WTC11 (cell line): ENCODE results near the gene NFIL3. TPM values are rescaled to one million over a fixed set of nuclear protein-coding genes. Genes with fewer than 3 reads are reported as not detected.

Experiments used
- ATAC-seq: fragments of 200-7000 bp; cut with Tn5 transposase; 2 replicates; pipeline ENCODE4 v1.10.0; 2021; ENCODE audit warnings: mild to moderate bottlenecking, moderate library complexity
- CTCF ChIA-PET: fragments of 300-600 bp; sonication (Branson Sonifier 250); formaldehyde crosslinking; loops from one replicate; lab custom pipeline; 2021; ENCODE audit warnings: antibody characterized with exemption; lab: Charles Lee
- POLR2A ChIA-PET: fragments of 350-600 bp; sonication (Branson Sonifier 250); formaldehyde crosslinking; loops from one replicate; lab custom pipeline; 2021; ENCODE audit warnings: antibody characterized with exemption; lab: Charles Lee
- DNase-seq: peaks from one replicate; pipeline ENCODE4 v3.0.0; 2021; ENCODE audit warnings: low spot score
- H3K27ac Mint-ChIP-seq: 2 replicates; pipeline ENCODE4 v1.8.0; 2021; ENCODE audit warnings: mixed read lengths
- H3K27me3 Mint-ChIP-seq: 2 replicates; pipeline ENCODE4 v1.8.0; 2021; ENCODE audit warnings: low read depth, mild to moderate bottlenecking, moderate library complexity, mixed read lengths
- H3K36me3 Mint-ChIP-seq: 2 replicates; pipeline ENCODE4 v1.8.0; 2021; ENCODE audit warnings: mixed read lengths
- H3K4me1 Mint-ChIP-seq: 2 replicates; pipeline ENCODE4 v1.8.0; 2022; ENCODE audit warnings: mixed read lengths
- H3K4me3 Mint-ChIP-seq: 2 replicates; pipeline ENCODE4 v1.8.0; 2021; ENCODE audit warnings: mild to moderate bottlenecking, moderate library complexity, mixed read lengths
- H3K9me3 Mint-ChIP-seq: 2 replicates; pipeline ENCODE4 v1.8.0; 2021; ENCODE audit warnings: mixed read lengths
- ARID4B ChIP-seq: sonication (generic); formaldehyde crosslinking; IDR thresholded peaks from 2 replicates; pipeline ENCODE4 v1.8.0; 2023; ENCODE audit warnings: missing genetic modification reagents, mild to moderate bottlenecking, borderline replicate concordance
- ATF2 ChIP-seq: sonication (generic); formaldehyde crosslinking; IDR thresholded peaks from 2 replicates; pipeline ENCODE4 v1.8.1; 2022; ENCODE audit warnings: low read depth, missing genetic modification reagents, borderline replicate concordance
- E2F1 ChIP-seq: sonication (generic); formaldehyde crosslinking; IDR thresholded peaks from 2 replicates; pipeline ENCODE4 v1.8.0; 2022; ENCODE audit warnings: mild to moderate bottlenecking, missing genetic modification reagents
- E2F4 ChIP-seq: sonication (generic); formaldehyde crosslinking; IDR thresholded peaks from 2 replicates; pipeline ENCODE4 v1.8.1; 2022; ENCODE audit warnings: low read depth, mild to moderate bottlenecking, moderate library complexity, missing genetic modification reagents, borderline replicate concordance
- E2F5 ChIP-seq: sonication (generic); formaldehyde crosslinking; IDR thresholded peaks from 2 replicates; pipeline ENCODE4 v1.8.1; 2022; ENCODE audit warnings: mild to moderate bottlenecking, moderate library complexity, missing genetic modification reagents
- GRHL2 ChIP-seq: fragments of 250-450 bp; sonication (Bioruptor Pico); IDR thresholded peaks from 2 replicates; pipeline ENCODE4 v1.8.0; 2022; ENCODE audit warnings: mild to moderate bottlenecking, moderate library complexity; ENCODE audit not compliant: insufficient replicate concordance, severe bottlenecking
- GTF2I ChIP-seq: fragments of 250-450 bp; sonication (Bioruptor Pico); conservative IDR thresholded peaks from 2 replicates; pipeline ENCODE4 v1.4.0; 2021; ENCODE audit warnings: mild to moderate bottlenecking
- NR2C2 ChIP-seq: sonication (generic); formaldehyde crosslinking; IDR thresholded peaks from 2 replicates; pipeline ENCODE4 v1.8.0; 2022; ENCODE audit warnings: mild to moderate bottlenecking, missing genetic modification reagents
- NR3C1 ChIP-seq: sonication (generic); formaldehyde crosslinking; conservative IDR thresholded peaks from 2 replicates; pipeline ENCODE4 v1.8.1; 2023; ENCODE audit warnings: low read depth, mild to moderate bottlenecking, missing genetic modification reagents
- SMAD4 ChIP-seq: sonication (generic); formaldehyde crosslinking; IDR thresholded peaks from 2 replicates; pipeline ENCODE4 v1.8.0; 2022; ENCODE audit warnings: mild to moderate bottlenecking, missing genetic modification reagents
- TCF7 ChIP-seq: sonication (generic); formaldehyde crosslinking; IDR thresholded peaks from 2 replicates; pipeline ENCODE4 v1.8.0; 2022; ENCODE audit warnings: mild to moderate bottlenecking, low read depth, missing genetic modification reagents, moderate library complexity
- TP53 ChIP-seq: sonication (generic); formaldehyde crosslinking; IDR thresholded peaks from 2 replicates; pipeline ENCODE4 v1.8.1; 2023; ENCODE audit warnings: mild to moderate bottlenecking, missing genetic modification reagents
- USF2 ChIP-seq: sonication (generic); formaldehyde crosslinking; IDR thresholded peaks from 2 replicates; pipeline ENCODE4 v1.8.1; 2023; ENCODE audit warnings: mild to moderate bottlenecking, missing genetic modification reagents, moderate library complexity
- total RNA-seq: library from RNA; stranded (reverse); gene quantifications from 3 replicates; pipeline ENCODE4 v1.2.3, GENCODE V29; 2021
- TF ChIP-seq, protein P1 (sequence below): sonication (generic); formaldehyde crosslinking; IDR thresholded peaks from 2 replicates; pipeline ENCODE4 v1.8.0; 2022; ENCODE audit warnings: mild to moderate bottlenecking, missing genetic modification reagents
- TF ChIP-seq, protein P2 (sequence below): sonication (generic); formaldehyde crosslinking; IDR thresholded peaks from 2 replicates; pipeline ENCODE4 v1.8.0; 2023; ENCODE audit warnings: missing genetic modification reagents

Gene NFIL3
- total RNA-seq, 1 experiment from 2014 or later = 11.8 TPM

DNA sequence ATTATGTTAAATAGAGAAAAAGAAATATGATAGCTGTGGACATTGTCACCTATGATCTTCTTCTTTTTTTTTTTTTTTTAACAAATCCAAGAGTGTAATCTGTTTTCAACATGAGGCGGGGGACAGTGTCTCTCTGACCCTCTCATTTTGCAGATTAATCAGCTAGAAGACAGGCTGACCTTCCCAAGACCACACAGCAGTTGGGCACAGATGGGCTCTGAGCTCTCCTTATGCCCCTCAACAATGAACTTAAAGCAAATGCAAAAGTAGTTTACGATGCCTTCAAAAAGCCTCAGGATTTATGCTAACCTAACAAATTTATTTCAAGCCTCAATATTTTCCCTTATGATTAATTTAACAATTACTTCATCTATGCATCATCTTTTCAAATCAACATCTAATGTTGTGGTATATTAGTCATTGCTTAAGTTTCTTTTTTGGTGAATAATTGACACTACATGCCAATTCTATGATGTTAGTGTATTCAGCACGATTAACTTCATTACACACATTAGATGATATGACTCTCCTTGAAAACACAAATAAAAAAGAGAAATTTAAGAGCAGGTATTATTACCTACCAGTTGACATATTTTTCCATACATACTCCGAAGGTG is 7.4 kb downstream of the NFIL3 start:
- no peaks in the 10 kb centered on the region for H3K9me3 Mint-ChIP-seq
- peaks cover 18% of the 10 kb centered on the region for H3K4me1 Mint-ChIP-seq
- H3K27ac Mint-ChIP-seq = no peak overlapping the region
- ATAC-seq = no peak
- peaks cover 12% of the 10 kb centered on the region for H3K27me3 Mint-ChIP-seq
- CTCF ChIA-PET = no interaction called here
- no peak for DNase-seq
- no peaks in the 10 kb centered on the region for H3K36me3 Mint-ChIP-seq
- TF ChIP-seq E2F4 (no peak), E2F5 (CRISPR knock-in tag) (no peak), NR2C2 (CRISPR knock-in tag) (no peak), TP53 (CRISPR knock-in tag) (no peak), ATF2 (CRISPR knock-in tag) (no peak), ARID4B (no peak), E2F1 (CRISPR knock-in tag) (no peak), USF2 (CRISPR knock-in tag) (no peak), GTF2I (CRISPR knock-in tag) (no peak), NR3C1 (CRISPR knock-in tag) (no peak), GRHL2 (CRISPR knock-in tag) (no peak), SMAD4 (CRISPR knock-in tag) (no peak), TCF7 (no peak)
- TF ChIP-seq, protein P1, sequence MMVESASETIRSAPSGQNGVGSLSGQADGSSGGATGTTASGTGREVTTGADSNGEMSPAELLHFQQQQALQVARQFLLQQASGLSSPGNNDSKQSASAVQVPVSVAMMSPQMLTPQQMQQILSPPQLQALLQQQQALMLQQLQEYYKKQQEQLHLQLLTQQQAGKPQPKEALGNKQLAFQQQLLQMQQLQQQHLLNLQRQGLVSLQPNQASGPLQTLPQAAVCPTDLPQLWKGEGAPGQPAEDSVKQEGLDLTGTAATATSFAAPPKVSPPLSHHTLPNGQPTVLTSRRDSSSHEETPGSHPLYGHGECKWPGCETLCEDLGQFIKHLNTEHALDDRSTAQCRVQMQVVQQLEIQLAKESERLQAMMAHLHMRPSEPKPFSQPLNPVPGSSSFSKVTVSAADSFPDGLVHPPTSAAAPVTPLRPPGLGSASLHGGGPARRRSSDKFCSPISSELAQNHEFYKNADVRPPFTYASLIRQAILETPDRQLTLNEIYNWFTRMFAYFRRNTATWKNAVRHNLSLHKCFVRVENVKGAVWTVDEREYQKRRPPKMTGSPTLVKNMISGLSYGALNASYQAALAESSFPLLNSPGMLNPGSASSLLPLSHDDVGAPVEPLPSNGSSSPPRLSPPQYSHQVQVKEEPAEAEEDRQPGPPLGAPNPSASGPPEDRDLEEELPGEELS (CRISPR knock-in tag) = no peak
- TF ChIP-seq, protein P2, sequence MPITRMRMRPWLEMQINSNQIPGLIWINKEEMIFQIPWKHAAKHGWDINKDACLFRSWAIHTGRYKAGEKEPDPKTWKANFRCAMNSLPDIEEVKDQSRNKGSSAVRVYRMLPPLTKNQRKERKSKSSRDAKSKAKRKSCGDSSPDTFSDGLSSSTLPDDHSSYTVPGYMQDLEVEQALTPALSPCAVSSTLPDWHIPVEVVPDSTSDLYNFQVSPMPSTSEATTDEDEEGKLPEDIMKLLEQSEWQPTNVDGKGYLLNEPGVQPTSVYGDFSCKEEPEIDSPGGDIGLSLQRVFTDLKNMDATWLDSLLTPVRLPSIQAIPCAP (CRISPR knock-in tag) = no peak
- POLR2A ChIA-PET = no interaction called here
- H3K4me3 Mint-ChIP-seq = no peak overlapping the region
